CD4-positive, alpha-beta T cell treated with Interleukin-6 for 4 hours (primary cell): ENCODE data around the gene AUP1.
"Not testable (repeated sequence)": the region's sequence is repeated elsewhere in the genome, so short reads cannot be mapped to it uniquely, and the experiment has no call there.

Experiments used
- DNase-seq: peaks from one replicate; pipeline ENCODE4 v3.0.0-alpha.2; 2020; ENCODE audit warnings: mixed read lengths

Gene AUP1

DNA sequence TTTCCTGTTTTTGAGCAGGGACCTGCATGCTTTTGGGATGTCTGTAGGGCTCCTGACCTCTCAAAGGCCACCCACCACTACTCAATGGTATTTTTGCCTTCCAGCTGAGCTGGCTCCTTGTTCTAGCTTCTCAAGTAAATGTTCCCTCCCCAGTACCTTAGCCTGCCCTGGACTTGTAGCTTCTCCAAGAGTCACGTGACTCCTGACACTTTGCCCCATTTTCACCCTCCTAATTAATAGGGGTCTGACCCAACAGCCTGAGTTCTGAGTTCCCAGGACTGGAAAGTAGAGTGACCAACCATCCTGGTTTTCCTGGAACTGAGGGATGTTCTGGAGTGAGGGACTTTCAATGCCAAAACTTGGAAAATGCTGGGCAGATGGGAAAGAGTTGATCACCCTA is 34.1 kb downstream of the AUP1 start:
- DNase-seq = no peak

DNA sequence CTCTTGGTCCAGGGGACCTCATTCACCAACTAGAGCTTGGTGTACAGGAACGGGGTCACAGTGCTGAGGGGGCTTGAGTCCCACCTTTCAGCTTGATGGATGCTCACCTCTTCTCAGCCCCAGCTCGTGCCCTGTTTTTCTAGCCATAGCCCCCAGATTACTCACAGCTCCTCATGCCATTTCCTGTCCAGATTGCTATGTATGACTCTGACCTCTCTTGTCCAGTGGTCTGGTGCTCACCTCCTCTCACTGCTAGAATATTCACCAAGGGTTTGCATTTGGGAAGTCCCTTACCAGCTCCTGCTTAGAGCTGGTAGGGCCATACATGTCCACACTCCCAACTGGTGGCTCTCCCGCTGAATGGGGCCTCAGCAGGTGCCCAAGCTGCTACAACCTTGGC is 36.0 kb downstream of the AUP1 start:
- no peak for DNase-seq

DNA sequence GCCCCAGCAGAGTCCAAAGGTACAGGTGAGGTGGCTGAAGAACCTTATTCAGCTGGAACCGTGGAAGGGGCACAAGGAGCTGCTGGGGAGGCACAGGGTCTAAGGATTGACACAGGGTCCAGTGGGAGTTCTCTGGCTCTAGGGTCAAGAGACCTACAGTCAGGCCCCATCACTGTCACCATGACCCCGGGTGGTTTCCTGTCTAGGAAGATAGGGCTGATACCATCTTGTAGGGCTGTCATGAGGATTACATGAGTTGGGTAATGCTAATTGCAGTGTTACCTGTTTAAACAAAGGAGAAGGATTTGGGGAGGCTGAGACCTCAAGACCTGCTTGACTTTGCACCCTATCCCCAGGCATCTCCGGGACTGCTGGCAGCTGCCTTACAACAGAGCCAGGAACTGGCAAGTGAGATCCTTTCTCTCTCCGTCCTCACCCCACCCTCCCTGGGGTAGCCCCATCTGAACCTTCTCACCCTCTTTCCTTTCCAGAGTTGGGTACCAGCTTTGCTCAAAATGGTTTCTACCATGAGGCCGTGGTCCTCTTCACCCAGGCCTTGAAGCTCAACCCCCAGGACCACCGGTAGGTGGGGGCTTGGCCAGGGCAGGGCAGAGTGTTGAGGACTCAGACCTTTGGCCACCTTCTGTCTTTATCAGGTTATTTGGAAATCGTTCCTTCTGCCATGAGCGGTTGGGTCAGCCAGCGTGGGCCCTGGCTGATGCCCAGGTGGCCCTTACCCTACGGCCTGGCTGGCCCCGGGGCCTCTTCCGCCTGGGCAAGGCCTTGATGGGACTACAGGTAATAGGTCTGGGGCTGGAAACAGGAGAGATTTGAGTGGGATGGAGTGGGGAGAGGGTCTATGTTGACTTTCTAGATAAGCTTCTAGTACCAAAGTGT is 37.6 kb downstream of the AUP1 start:
- DNase-seq = no peak

DNA sequence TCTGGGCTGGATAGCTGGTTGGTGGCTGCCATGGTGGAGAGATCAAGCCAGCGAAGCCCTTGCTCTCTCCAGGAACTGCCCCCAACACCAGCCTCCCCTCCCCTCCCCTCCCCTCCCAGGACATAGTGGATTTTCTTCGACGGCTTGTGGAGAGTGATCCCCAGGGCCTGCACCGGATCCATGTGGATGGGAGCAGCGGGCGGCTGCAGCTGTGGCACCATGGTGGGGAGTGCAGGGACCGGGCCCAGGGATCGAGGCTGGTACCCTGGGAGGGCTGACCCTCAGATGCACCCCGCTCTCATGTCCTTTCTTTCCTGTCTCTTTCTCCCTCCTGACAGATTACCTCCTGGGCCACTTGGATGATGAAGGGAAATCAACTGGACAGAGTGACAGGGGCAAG is 39.6 kb downstream of the AUP1 start:
- no peak for DNase-seq

- no peak for DNase-seq
These were observed 40.6 kb downstream of the AUP1 start for GRCh38 chr2:74488643-74489481.

GRCh38 chr2:74486141-74486540 is 43.4 kb downstream of the AUP1 start:
- DNase-seq = no peak

DNA sequence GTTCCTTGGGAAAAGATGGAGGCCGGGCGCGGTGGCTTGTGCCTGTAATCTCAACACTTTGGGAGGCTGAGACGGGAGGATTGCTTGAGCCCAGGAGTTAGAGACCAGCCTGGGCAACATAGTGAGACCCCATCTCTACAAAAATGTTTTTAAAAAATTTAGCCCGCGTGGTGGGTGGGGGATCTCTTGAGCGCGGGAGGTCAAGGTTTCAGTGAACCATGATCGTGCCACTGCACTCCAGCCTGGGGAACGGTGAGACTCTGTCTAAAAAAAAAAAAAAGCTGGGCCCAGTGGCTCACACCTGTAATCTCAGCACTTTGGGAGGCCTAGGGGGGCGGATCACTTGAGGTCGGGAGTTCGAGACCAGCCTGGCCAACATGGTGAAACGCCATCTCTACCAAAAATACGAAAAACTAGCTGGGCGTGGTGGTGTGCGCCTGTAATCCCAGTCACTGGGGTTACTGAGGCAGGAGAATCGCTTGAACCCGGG is 45.8 kb downstream of the AUP1 start:
- DNase-seq = not testable (repeated sequence)

GRCh38 chr2:74482801-74483674 is 46.5 kb downstream of the AUP1 start, which contains the start of the genes CCDC142 and TTC31:
Gene CCDC142 (minus strand): TSS chr2:74482998. CDS start chr2:74482837, 161 bp downstream.
Gene TTC31 (plus strand): TSS chr2:74483081. CDS start chr2:74483096, 15 bp downstream.
- DNase-seq = peak; percentile 95

DNA sequence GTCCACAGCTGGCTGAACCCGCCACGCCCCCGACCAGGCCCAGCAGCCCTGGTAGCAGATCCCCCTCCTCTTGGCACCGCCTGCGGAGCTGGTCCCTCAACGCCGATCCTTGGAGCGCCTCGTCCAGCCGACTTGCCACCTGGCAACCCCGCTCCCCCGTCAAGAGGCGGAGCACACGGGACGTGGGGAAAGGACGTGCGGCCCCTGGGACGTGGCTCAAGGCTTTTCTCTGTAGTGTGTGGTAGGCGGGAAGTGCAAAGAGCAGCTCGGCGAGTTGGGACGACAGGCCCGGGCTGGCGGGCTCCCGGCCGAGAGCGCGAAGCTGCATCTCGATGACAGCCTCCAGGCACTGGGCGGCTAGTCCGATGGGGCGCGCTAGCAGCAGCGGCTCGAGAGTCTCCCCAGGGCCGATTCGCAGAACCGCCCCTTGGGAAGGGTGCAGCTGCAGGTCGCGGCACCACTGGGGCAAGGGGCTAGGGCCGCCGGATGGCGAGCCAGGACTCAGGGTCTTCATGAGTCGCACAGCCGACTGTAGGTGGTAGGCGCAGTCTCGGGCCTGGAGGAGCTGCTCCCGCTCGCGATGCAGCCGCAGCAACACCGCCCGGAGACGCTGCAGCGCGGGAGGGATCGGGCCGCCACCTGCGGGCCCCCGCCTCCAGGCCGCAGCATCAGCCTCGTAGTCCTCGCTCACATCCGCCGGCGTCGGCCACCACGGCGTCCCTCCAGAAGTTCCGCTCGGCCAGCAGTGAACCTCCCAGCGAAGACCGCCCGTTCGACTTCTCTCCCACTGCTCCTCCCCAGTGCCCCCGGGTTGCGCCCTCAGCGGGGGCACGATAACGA is 47.3 kb downstream of the AUP1 start:
- peak; percentile 56 for DNase-seq

DNA sequence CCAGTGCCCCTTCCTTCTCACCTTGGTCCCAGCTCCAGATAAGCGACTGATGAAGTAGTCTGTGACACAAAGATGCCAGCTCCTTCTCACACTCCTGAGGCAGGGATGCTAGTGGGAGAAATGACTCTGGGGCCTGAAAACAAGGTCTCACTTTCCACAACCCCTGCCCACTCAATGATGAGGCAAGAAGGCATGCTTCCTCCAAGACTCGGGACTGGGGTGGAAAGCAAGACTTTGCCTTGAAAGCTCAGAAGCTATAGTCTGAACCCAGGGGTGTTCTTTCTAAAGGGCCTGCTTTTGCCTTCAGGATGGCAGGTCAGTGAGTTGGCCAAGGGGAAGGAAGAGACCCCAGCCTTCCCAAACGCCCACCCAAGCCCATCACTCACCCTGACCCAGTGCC is 48.1 kb downstream of the AUP1 start:
- no peak for DNase-seq
